GM13976 (cell line): ENCODE measurements around the gene RASAL3.

ENCODE experiments used
- DNase-seq: peaks from one replicate; pipeline ENCODE4 v3.0.0; 2012; ENCODE audit warnings: low spot score
- CTCF ChIP-seq: IDR thresholded peaks from 2 replicates; pipeline ENCODE4 v1.5.1; 2012; ENCODE audit warnings: borderline replicate concordance, mild to moderate bottlenecking; ENCODE audit not compliant: insufficient read depth; ENCODE audit errors: extremely low read depth, missing control alignments, control extremely low read depth
- in situ Hi-C: fragments of 300-500 bp; cut with MboI; formaldehyde crosslinking; loops from one replicate; pipeline ENCODE4 v1.12.0; 2022; ENCODE audit warnings: low sequenced_read_pairs, mixed read lengths, inconsistent platforms; ENCODE audit not compliant: unreplicated experiment

RASAL3 gene

GRCh38 chr19:15428956-15429824 lies 35.2 kb downstream of the RASAL3 start:
- no peak for TF ChIP-seq CTCF
- no peak for DNase-seq
- in situ Hi-C loops = loop anchor here (5.0 kb wide), 1 partner anchor 113 kb away; no protein-coding TSS in a partner anchor

- TF ChIP-seq CTCF = no peak
- in situ Hi-C loops = loop anchor here (5.0 kb wide), 1 partner anchor 114 kb away; no protein-coding TSS in a partner anchor
- no peak for DNase-seq
Observed at GRCh38 chr19:15427991-15428471, 36.3 kb downstream of the RASAL3 start.

- TF ChIP-seq CTCF = no peak
- in situ Hi-C loops = loop anchor here (5.0 kb wide), 1 partner anchor 115 kb away; no protein-coding TSS in a partner anchor
- no peak for DNase-seq
Observed at GRCh38 chr19:15427350-15427700, 37.0 kb downstream of the RASAL3 start.

- DNase-seq = no peak
- in situ Hi-C loops = loop anchor here (5.0 kb wide), 1 partner anchor 116 kb away; no protein-coding TSS in a partner anchor
- no peak for TF ChIP-seq CTCF
Observed at GRCh38 chr19:15426485-15427349, 37.6 kb downstream of the RASAL3 start.

GRCh38 chr19:15425321-15425950 lies 38.9 kb downstream of the RASAL3 start:
- DNase-seq = no peak
- in situ Hi-C loops = loop anchor here (5.0 kb wide), 1 partner anchor 117 kb away; no protein-coding TSS in a partner anchor
- no peak for TF ChIP-seq CTCF
